Fibroblast of skin of left quadriceps (primary cell): ENCODE results near the gene ATRIP.

Experiments
- DNase-seq, 2 experiments: peaks; one replicate each; pipeline ENCODE4 v3.0.0-alpha.2; 2013; ENCODE audit warnings: low read depth in 2 of 2

ATRIP gene

DNA sequence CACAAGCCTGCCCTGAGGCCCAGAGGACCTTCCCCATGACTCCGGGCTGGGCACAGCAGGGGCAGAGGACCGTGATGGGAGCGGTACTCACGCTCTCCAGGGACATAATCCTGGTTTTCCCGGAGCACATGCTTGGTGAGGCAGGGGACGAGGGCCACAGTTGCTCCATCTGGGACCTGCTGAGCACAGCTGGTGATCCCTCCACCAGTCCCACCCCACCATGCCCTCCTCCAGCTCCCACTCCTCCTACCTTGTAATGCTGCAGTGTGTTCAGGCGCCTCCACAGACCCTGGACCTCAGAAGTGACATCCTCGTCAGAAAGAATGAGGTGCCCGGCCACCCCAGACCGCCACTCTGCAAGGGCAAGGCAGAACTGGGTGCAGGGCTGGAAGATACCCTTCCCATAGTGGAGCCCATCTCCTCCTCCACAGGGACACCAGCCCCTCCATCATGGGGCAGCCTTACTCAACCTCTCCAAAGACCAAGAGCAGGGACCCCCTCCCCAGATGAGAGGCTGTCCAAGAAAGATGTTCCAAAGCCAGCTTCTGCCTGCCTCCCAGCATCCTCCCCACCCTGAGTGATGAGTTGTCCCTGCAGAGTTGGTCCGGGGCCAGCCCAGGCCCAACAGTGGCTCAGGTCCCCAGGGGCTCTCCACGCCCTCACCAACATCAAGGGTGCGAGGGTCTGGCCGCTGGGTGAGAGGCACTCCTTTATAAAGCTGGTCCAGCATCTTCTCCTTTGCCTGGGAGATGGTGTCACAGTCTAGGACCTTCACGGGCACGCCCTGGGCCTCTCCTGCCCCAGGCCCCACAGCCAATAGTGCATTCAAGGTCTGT is 36.1 kb upstream of the ATRIP start:
- no peak for DNase-seq

DNA sequence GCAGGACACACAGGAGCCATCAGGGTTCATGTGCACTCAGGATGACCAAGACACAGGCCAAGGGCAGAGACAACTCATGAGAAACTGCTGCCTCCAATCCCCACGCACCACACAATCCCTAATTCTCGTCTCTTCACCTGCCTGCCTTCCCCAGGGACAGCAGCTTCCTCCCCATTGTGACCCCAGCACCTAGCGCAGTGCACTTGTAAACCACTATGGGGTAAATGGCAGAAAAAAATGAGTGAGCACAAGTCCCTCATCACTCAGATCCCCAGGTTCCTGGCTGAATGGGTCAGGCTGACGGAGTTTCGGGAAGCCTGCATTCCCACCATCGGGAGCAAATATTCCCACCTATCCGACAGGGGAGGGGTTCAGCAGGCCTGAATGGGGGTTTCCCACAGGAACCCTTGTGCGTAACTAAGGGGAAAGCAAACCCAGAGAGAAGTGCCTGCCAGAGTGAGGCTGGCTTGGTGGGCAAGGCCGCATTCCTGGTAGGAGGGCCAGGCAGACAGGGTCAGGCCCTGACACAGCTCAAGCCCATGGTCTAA is 35.4 kb upstream of the ATRIP start:
- no peak for DNase-seq

DNA sequence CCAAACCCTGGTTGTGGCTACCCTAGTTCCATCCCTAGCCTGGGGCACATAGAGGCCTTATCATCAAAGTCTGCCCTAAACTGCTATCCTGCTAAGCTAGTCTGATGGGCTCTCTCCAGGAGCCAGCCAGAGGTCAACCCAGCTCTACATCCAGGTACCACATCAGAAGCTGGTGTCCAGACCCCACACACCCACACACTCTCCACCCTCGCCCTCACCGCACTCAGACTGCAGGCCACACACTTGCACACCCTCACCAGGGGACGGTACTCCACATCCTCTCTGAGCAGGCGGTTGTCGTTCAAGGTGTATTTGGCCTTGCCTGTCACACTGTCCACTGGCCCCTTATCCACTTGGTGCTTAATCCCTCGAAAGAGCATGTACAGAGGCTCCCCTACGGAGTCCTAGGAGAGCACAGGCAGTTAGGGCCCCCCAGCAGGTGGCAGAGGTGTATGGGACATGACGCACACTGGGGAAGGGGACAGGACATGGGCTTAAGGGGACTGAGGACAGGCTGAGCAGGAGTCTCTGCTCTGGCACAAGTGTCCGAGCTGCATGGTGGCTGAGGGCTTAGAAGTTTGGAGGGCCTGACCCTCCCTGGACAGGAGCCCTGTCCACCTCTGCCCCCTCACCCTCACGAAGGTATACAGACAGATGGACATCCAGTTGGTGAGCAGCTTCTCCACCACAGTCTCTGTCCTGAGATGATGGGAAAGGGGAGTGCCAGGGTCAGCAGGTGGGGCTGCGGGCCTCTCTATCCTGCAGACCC is 34.7 kb upstream of the ATRIP start:
- DNase-seq = no peak

DNA sequence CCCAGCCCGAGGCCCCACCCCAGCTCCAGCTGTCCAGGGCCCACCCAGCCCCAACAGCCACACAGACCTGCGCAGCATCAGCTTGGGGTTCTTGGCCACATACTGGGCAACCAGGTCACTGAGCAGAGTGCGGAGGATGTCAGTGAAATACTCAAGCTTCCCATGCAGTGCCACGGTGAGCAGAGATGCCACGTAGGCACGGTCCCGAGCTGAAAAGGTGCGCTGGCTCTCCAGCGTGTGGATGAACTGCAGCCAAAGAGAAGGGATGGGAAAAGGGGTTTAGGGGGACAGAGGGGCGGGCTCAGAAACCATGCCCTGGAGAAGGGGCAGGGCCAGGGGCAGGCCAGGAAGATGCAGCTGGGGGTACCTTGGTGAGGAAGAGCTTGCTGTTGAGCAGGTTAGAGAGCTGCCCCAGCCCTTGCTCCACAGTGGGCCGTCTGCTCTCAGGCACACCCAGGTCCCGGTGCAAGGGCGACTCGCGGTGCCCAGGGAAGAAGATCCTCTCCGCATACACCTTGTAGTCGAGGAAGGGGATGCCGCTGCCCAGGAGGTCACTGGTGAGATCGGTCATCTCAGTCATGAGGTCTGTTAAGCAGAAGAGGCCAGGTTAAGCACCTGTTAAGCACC is 34.0 kb upstream of the ATRIP start:
- DNase-seq = no peak

DNA sequence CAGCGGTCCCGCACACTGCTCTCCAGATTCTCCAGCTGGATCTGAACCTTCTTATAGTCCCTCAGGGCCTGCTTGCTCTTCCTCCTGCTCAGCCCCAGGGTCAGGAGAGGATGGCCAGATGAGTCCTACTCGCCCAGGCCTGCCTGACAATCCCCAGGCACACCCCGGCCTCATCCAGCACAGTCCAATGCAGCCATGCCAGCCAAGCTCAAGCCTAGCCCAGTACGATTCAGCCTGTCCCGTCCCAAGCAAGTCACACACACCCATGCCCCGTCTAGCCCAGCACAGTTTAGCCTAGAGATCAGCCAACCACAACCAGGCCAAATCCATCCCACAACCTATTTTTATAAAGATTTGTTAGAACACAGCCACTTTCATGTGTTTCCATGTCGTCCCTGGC is 33.5 kb upstream of the ATRIP start:
- DNase-seq = no peak

DNA sequence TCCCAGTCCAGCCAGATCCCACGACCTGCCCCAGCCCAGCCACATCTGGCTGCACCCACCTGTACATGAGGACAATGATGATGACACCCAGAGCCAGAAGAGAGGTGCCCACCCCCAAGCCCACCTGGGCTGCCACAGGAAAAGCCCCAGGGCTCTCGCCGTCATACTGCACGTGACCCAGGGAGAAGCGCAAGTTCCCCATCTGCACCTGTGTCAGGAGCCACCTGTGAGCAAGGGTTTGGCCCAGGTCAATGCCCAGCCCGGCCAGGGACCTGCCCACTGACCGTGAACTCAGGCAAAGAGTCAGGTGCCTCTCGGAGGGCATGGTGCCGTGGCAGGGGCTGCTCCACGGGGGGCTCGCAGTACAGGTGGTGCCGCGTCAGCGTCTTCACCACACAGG is 32.9 kb upstream of the ATRIP start:
- DNase-seq = no peak

DNA sequence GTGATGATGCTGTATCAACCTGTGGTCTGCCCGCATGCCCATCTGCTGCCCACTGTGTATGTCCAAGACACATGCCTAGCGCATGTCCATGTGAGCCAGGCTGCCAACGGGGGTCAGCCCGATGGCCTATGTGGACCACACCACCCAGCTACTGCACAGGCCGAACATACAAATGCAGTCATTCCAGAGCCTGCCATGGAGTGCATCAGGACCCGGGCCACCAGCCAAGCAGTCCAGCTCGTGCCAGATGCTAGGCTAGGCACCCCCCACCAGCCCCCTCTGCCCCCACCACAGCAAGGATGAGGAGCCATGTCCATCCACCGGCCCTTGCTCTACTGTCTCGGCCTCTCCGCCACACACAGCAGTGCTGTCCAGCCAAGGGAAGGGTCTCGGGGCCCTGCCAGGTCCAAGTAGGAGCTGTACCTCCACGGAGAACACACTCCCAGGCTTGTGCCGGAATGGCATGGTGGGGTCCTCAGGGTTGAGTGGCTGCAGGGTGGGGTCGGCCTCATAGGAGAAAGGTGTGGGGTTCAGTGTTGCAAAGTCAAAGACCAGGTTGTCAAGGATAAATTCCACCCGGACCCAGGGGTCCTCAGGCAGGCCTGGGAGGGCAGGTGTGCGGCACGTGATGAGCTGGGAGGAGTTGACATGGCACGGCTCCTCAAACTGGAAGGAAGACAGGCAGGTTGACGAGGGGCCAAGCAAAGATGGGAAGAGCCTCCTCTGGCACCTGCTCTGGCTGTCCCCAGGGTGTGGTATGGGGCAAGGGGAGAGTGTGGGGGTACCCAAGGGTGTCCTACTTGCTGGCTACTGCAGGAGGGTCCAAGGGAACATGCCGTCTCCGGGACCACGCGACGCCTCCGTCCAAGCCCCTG is 31.9 kb upstream of the ATRIP start:
- DNase-seq = no peak

DNA sequence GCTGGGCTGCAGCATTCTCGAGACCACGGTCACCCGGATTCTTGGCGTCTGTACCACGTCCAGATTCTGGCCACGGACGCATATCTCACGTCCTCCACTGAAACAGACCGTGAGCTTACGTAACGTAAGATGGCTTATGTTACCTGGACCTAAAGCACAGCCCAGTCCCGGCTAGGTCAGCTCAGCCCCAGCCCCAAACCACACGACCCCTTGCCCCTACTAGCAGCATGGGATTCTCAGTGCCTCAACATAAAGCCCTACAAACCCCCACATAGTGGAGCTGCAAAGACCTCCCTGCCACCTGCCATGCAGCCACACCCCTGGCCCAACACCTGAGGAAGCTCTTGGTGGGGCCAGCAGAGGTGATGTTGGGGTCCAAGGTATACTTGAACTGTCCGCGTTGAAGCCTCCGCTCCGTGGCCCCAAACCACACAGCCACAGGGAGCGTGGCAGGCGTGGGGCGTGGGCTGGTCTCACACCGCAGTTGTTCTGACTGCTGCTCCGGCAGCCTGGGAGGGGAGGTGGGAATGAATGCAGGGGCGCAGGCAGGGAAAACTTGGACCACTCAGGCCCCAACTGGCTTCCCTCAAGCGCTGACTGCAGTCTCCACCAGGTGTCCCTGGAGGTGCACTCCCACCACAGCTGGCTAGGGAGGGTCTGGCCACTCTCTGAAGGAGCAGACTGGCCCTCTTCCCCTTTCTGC is 31.1 kb upstream of the ATRIP start:
- DNase-seq = no peak

DNA sequence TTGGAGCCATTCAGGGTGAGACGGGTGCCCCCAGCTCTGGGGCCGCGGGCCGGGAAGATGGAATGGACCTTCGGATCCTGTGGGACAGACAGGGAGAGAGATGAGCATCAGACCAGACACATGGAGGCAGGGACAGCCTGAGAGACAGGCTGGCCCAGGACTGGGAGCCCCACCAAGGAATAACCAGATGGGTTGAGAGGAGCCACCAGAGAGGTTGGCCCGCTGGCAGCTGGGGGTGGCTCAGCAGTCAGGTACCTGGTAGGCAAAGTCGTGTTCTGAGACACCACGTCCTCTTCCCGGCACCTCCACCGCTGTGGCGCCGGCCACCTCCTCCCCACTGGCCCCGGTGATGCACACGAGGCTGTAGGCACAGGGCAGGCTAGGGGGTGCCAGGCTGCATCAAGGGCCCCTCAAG is 30.4 kb upstream of the ATRIP start:
- DNase-seq = no peak

DNA sequence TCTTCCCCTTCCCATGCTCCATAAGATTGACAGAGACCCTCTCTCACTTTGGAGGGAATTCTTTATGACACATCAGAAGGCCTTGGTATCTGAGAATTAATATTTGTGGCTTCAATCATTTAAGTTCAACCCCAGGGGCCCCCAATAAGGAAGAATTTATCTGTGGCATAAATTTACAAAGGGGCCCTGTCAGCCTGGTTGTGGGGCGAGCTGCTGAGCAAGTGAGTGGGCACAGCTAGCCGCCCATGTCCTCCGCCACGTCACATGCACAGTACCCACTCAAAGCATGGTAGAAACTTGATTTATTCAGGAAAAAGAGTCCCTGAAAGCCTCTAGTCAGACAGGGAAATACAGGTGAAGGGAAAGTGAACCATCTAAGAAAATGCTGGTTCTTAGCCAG is 30.0 kb upstream of the ATRIP start:
- DNase-seq = no peak

DNA sequence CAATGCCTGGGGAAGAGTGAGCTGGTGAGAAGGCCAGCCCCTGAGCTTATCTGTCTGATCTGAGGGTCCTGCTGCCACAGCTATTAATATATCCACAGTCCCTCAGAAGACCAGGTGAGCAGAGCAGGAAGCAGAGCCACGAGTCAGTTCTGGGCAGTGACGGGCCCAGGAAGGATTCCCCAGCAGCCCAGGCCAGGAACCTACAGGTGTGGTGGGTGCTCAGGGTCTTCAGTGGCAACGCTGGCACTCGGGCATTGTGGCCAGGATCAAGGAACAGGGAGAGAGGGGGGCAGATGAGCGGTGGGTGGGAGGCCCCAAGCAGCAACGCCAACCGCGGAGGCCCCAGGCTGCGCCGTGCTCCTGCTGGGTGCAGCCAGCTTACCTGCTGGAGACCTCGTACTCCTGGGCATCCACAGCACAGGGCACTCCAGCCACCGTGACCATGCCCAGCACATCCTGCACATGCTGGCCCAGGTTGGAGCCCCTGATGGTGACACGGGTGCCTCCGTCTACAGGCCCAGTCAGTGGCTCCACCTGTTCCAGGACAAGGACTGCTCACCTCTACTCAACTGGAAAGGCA is 28.9 kb upstream of the ATRIP start:
- no peak for DNase-seq

DNA sequence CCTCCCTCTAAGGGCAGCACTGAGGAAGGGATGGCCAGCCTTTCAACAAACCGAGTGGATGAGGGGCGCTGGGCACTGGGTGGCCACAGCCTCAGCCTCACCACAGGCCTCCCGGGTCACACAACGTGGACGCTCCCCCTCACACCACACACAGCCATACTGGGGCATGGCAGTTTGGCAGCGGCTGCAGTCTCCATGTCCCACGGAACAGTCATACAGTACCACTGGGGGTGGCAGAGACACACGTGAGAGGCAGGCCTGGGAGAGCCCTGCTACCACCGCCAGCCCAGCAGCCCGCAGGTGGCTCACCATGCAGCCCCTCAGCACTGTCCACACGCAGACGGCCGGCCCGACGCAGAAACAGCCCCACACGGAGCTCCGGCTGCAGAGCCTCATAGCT is 28.4 kb upstream of the ATRIP start:
- no peak for DNase-seq

DNA sequence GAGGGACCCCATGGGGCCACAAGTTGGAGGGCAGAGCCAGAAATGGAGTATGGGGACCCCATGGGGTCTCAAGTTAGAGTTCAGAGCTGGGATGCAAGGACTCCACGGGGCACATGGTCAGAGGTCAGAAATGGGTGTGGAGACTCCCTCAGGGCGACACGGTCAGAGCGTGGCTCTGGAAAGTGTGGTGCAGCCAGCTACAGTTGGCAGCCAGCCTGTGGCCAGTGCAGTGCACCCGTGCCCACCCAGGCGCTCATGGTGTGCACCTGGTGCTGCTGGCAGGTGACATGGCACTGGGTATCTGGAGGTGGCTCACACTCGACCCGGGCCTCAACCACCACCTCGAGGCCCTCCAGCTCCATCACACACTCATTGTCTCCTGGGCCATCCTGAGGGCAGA is 27.9 kb upstream of the ATRIP start:
- DNase-seq = no peak

DNA sequence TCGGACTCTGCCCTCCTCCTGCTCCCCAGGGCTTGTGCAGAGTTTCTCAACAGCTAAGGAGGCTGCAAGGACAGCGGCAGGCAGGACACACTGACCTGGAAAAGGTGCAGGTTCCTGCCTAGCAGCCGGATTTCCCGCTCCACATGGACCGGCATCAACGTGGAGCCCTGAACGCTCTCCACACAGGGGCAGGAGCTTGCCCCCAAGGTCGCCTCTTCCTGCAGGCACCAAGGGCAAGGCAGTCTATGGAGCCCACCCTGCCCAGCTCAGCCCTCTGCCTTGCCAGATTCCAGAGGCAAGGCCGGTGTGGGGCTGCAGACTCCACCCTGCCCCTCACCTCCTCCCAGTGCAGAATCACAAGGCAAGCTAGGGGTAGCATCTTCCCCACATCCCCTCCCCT is 27.4 kb upstream of the ATRIP start:
- DNase-seq = no peak

DNA sequence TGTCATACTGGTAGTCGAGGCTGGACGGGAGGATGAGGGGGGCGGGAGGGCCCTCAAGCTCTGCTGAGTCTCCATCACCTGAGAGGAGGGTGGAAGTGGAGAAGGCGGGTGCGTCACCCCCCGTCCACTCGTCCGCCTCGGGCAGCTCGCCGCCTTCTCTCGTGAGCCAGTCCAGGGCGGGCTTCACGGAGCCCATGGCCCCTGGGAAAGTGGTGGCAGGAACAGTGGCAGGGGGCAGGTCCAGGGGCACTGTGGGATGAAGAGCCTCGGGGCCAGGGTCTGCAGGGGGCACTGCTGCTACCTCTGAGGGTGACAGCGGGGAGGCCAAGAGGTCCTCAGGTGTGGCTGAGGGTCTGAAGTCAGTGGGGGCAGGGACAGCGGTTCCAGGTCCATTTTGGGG is 26.9 kb upstream of the ATRIP start:
- no peak for DNase-seq

DNA sequence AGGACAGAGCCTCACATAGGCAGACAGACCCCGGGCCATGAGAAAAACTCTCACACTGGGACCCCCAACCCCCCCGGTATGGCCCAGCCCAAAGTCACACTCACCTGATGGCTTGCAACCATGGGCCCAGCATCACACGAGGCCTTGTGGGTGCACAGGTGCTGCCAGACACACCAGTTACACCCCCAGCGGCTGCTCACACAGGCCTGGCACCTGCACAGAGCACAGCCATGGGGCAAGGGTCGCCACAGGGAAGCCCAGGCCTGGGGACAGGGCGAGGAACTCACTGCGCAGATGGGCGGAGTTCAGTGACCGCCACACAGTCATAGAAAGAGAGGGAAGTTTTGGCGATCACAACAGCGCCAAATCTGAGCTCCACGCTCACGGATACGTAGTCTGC is 26.0 kb upstream of the ATRIP start:
- no peak for DNase-seq

DNA sequence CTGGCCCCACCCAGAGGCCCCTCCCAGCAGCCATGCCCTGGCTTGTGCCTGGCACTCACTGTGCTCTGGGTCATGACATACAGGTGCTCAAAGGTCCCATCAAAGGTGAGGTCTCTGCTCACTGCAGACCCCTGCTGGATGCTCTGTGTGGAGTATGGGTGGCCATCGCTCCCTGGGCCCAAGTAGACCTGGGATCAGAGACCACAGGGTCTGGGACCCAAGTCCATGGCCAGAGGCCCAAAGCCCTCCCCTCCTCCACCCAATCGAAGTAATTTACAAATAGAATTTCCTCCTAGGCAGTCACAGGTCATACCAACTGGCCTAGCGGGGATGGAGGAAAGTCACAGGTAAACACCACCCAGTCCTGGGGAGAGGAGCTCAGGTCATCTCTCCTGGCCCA is 24.3 kb upstream of the ATRIP start:
- no peak for DNase-seq

DNA sequence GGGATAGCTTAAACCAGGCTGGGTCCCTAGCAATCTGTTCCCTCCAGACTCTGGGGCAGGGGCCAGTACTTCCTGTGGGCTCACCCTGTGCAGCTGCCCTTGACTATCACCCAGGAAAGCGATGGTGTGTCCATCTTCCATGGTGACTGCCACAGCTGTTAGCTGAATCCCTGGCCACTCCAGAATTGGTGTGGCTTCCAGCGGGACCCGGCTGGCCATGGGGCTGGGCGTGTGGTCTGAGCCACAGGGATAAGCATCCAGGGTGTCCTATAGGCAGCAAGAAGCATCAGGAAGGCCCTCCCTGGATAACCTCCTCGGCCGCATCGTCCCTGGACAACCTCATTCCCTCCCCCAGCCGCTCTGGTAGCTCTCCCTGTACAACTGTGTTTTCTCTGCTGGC is 23.9 kb upstream of the ATRIP start:
- no peak for DNase-seq

DNA sequence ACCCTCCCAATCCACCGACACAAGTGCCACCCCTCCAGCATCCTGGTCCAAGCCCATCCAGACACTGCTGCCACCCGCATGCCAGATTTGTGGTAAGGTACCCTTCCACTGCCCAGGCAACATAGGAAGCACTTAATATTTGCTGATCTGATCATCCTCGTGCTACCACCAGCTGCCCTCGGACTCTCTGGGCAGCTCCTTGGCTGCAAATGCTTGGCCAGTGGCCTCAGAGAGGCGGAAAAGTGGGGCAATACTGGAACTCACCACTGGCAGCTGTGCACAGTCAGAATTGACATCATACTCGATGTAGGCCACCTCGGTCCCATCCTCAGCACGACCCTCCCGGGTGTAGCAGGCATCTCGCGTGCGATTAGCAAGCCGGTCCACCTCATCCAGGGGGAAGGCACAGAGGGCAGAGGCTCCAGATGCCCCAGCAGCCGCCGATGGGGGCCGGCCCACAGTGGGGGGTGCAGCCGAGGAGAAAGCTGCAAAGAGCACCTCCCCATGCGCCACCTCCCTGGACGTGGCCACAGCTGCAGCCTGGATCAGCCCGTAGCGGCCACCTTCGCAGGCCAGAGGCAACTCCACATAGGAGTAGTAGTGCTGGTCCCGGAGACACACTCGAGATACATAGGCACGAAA is 23.2 kb upstream of the ATRIP start:
- no peak for DNase-seq
